Measurements from ENCODE around the gene KLF7. TPM values are rescaled to one million over a fixed set of nuclear protein-coding genes. Genes with fewer than 3 reads are reported as not detected.

The KLF7 gene
- total and polyA plus RNA-seq, 4 experiments from 2014 or later, result 14.1 to 47.1 (median 31.4) TPM

GRCh38 chr2:207092818-207093217 is 72.9 kb downstream of the KLF7 start:
- no peak for DNase-seq
- no peaks in the 10 kb centered on the region for H3K36me3 ChIP-seq (ENCODE audit: insufficient read depth, low read length)
- CTCF ChIA-PET (ENCODE audit: partially characterized antibody), result no interaction called here
- no peaks in the 10 kb centered on the region for H3K9me3 Mint-ChIP-seq
- H3K4me1 ChIP-seq (ENCODE audit: insufficient read depth, low read length), result peaks cover 13% of the 10 kb centered on the region
- H3K27me3 Mint-ChIP-seq, result no peaks in the 10 kb centered on the region
- no peaks in the 10 kb centered on the region for H3K27me3 ChIP-seq (ENCODE audit: insufficient read depth, low read length)
- intact Hi-C loops (cut with micrococcal nuclease), result no loop called here
- H3K4me1 Mint-ChIP-seq, result peaks cover 20 to 59% (median 42%) of the 10 kb centered on the region in 4 donors
- POLR2A ChIA-PET (ENCODE audit: partially characterized antibody), result interaction anchor here (0.6 kb wide), 1 partner anchor 126 kb away, joined by 3 read pairs; no protein-coding TSS in a partner anchor
- H3K36me3 Mint-ChIP-seq, result peaks cover 6 to 7% of the 10 kb centered on the region in 2 donors
- H3K9me3 ChIP-seq (ENCODE audit: control insufficient read depth in 1 of 2, low read length in 2 of 2), result no peaks in the 10 kb centered on the region
- H3K4me3 ChIP-seq (ENCODE audit: low read length in 2 of 2), result no peak overlapping the region
- no peak overlapping the region for H3K4me3 Mint-ChIP-seq
- H3K27ac ChIP-seq (ENCODE audit: low read depth, low read length), result no peak overlapping the region
- no peak overlapping the region for H3K27ac Mint-ChIP-seq

GRCh38 chr2:207091928-207092327 is 73.8 kb downstream of the KLF7 start:
- POLR2A ChIA-PET (ENCODE audit: partially characterized antibody), result no interaction called here
- H3K4me1 Mint-ChIP-seq, result peaks cover 20 to 53% (median 39%) of the 10 kb centered on the region in 4 donors
- CTCF ChIA-PET (ENCODE audit: partially characterized antibody), result interaction anchor here (1.1 kb wide), 1 partner anchor 11 kb away, joined by 3 read pairs; no protein-coding TSS in a partner anchor

GRCh38 chr2:207091176-207091575 is 74.6 kb downstream of the KLF7 start:
- CTCF ChIA-PET (ENCODE audit: partially characterized antibody), result interaction anchor here (1.1 kb wide), 1 partner anchor 12 kb away, joined by 3 read pairs; no protein-coding TSS in a partner anchor
- intact Hi-C loops (cut with micrococcal nuclease), result no loop called here
- peaks cover 16 to 18% of the 10 kb centered on the region in 2 donors for H3K36me3 Mint-ChIP-seq
- H3K9me3 Mint-ChIP-seq, result no peaks in the 10 kb centered on the region
- Histone ChIP-seq H3K27me3 (ENCODE audit: insufficient read depth, low read length) (no peaks in the 10 kb centered on the region), H3K27ac (ENCODE audit: low read depth, low read length) (no peak overlapping the region), H3K4me1 (ENCODE audit: insufficient read depth, low read length) (peaks cover 13% of the 10 kb centered on the region), H3K4me3 (ENCODE audit: low read length in 2 of 2) (no peak overlapping the region), H3K36me3 (ENCODE audit: insufficient read depth, low read length) (no peaks in the 10 kb centered on the region), H3K9me3 (ENCODE audit: control insufficient read depth in 1 of 2, low read length in 2 of 2) (no peaks in the 10 kb centered on the region)
- no peak overlapping the region for H3K27ac Mint-ChIP-seq
- POLR2A ChIA-PET (ENCODE audit: partially characterized antibody), result no interaction called here
- no peak for DNase-seq
- peak overlapping the region in 1 of 8 donors; percentile 6 for H3K4me3 Mint-ChIP-seq
- H3K27me3 Mint-ChIP-seq, result no peaks in the 10 kb centered on the region
- H3K4me1 Mint-ChIP-seq, result peaks cover 20 to 49% (median 37%) of the 10 kb centered on the region in 4 donors

More at GRCh38 chr2:207091928-207092327, 73.8 kb downstream of the KLF7 start:
- intact Hi-C loops (cut with micrococcal nuclease), result no loop called here
- DNase-seq, result no peak
- Histone ChIP-seq H3K36me3 (ENCODE audit: insufficient read depth, low read length) (no peaks in the 10 kb centered on the region), H3K9me3 (ENCODE audit: control insufficient read depth in 1 of 2, low read length in 2 of 2) (no peaks in the 10 kb centered on the region), H3K4me1 (ENCODE audit: insufficient read depth, low read length) (peaks cover 13% of the 10 kb centered on the region), H3K27me3 (ENCODE audit: insufficient read depth, low read length) (no peaks in the 10 kb centered on the region), H3K4me3 (ENCODE audit: low read length in 2 of 2) (no peak overlapping the region), H3K27ac (ENCODE audit: low read depth, low read length) (no peak overlapping the region)
- Mint-ChIP-seq H3K4me3 (no peak overlapping the region), H3K27ac (peak overlapping the region in 1 of 7 donors; percentile 43), H3K36me3 (peaks cover 9 to 11% of the 10 kb centered on the region in 2 donors), H3K9me3 (no peaks in the 10 kb centered on the region), H3K27me3 (no peaks in the 10 kb centered on the region)

GRCh38 chr2:207090389-207090788 is 75.4 kb downstream of the KLF7 start:
- H3K36me3 Mint-ChIP-seq, result peaks cover 24 to 26% of the 10 kb centered on the region in 2 donors
- no peak for DNase-seq
- ChIA-PET CTCF (ENCODE audit: partially characterized antibody) (interaction anchor here (1.1 kb wide), 1 partner anchor 383 kb away, joined by 4 read pairs; no protein-coding TSS in a partner anchor), POLR2A (ENCODE audit: partially characterized antibody) (interaction anchor here (1.2 kb wide), 1 partner anchor 53 kb away, joined by 4 read pairs; no protein-coding TSS in a partner anchor)
- H3K27me3 Mint-ChIP-seq, result no peaks in the 10 kb centered on the region
- H3K4me3 ChIP-seq (ENCODE audit: low read length in 2 of 2), result no peak overlapping the region
- H3K4me3 Mint-ChIP-seq, result peak overlapping the region in 1 of 8 donors; percentile 8
- H3K36me3 ChIP-seq (ENCODE audit: insufficient read depth, low read length), result no peaks in the 10 kb centered on the region
- no peaks in the 10 kb centered on the region for H3K9me3 Mint-ChIP-seq
- H3K27ac Mint-ChIP-seq, result peak overlapping the region in 2 of 7 donors; percentile 8 to 14
- no peaks in the 10 kb centered on the region for H3K9me3 ChIP-seq (ENCODE audit: control insufficient read depth in 1 of 2, low read length in 2 of 2)
- no peak overlapping the region for H3K27ac ChIP-seq (ENCODE audit: low read depth, low read length)
- intact Hi-C loops (cut with micrococcal nuclease), result no loop called here
- peaks cover 20 to 46% (median 37%) of the 10 kb centered on the region in 4 donors for H3K4me1 Mint-ChIP-seq
- H3K4me1 ChIP-seq (ENCODE audit: insufficient read depth, low read length), result peaks cover 13% of the 10 kb centered on the region
- no peaks in the 10 kb centered on the region for H3K27me3 ChIP-seq (ENCODE audit: insufficient read depth, low read length)

- no peaks in the 10 kb centered on the region for H3K36me3 ChIP-seq (ENCODE audit: insufficient read depth, low read length)
- CTCF ChIA-PET (ENCODE audit: partially characterized antibody), result no interaction called here
- POLR2A ChIA-PET (ENCODE audit: partially characterized antibody), result interaction anchor here (1.3 kb wide), 1 partner anchor 77 kb away, joined by 5 read pairs; the partner anchor contains the start of gene KLF7
- Mint-ChIP-seq H3K27me3 (no peaks in the 10 kb centered on the region), H3K4me1 (peaks cover 18 to 44% (median 35%) of the 10 kb centered on the region in 4 donors), H3K4me3 (peak overlapping the region in 2 of 8 donors; percentile 10 to 17), H3K36me3 (peaks cover 27 to 29% of the 10 kb centered on the region in 2 donors), H3K27ac (peak overlapping the region in 2 of 7 donors; percentile 34 to 37), H3K9me3 (no peaks in the 10 kb centered on the region)
- H3K27me3 ChIP-seq (ENCODE audit: insufficient read depth, low read length), result no peaks in the 10 kb centered on the region
- peaks cover 13% of the 10 kb centered on the region for H3K4me1 ChIP-seq (ENCODE audit: insufficient read depth, low read length)
- no peak for DNase-seq
- H3K4me3 ChIP-seq (ENCODE audit: low read length in 2 of 2), result no peak overlapping the region
- intact Hi-C loops (cut with micrococcal nuclease), result no loop called here
- no peak overlapping the region for H3K27ac ChIP-seq (ENCODE audit: low read depth, low read length)
- no peaks in the 10 kb centered on the region for H3K9me3 ChIP-seq (ENCODE audit: control insufficient read depth in 1 of 2, low read length in 2 of 2)
Observed at GRCh38 chr2:207088839-207089238, 76.9 kb downstream of the KLF7 start.

GRCh38 chr2:207088276-207088675 is 77.5 kb downstream of the KLF7 start:
- no peaks in the 10 kb centered on the region for H3K27me3 ChIP-seq (ENCODE audit: insufficient read depth, low read length)
- ChIA-PET CTCF (ENCODE audit: partially characterized antibody) (interaction anchor here (1.2 kb wide), 1 partner anchor 41 kb away, joined by 3 read pairs; no protein-coding TSS in a partner anchor), POLR2A (ENCODE audit: partially characterized antibody) (interaction anchor here (1.3 kb wide), 1 partner anchor 78 kb away, joined by 5 read pairs; the partner anchor contains the start of gene KLF7)
- no peaks in the 10 kb centered on the region for H3K9me3 Mint-ChIP-seq
- intact Hi-C loops (cut with micrococcal nuclease), result no loop called here
- peaks cover 13% of the 10 kb centered on the region for H3K4me1 ChIP-seq (ENCODE audit: insufficient read depth, low read length)
- no peaks in the 10 kb centered on the region for H3K9me3 ChIP-seq (ENCODE audit: control insufficient read depth in 1 of 2, low read length in 2 of 2)
- peaks cover 27 to 33% of the 10 kb centered on the region in 2 donors for H3K36me3 Mint-ChIP-seq
- no peak for DNase-seq
- no peaks in the 10 kb centered on the region for H3K27me3 Mint-ChIP-seq
- H3K4me1 Mint-ChIP-seq, result peaks cover 15 to 38% (median 31%) of the 10 kb centered on the region in 4 donors
- H3K27ac Mint-ChIP-seq, result peak overlapping the region in 1 of 7 donors; percentile 43
- no peak overlapping the region for H3K4me3 ChIP-seq (ENCODE audit: low read length in 2 of 2)
- peak overlapping the region in 2 of 8 donors; percentile 17 to 25 for H3K4me3 Mint-ChIP-seq
- no peaks in the 10 kb centered on the region for H3K36me3 ChIP-seq (ENCODE audit: insufficient read depth, low read length)
- H3K27ac ChIP-seq (ENCODE audit: low read depth, low read length), result no peak overlapping the region

- Histone ChIP-seq H3K27me3 (ENCODE audit: insufficient read depth, low read length) (no peaks in the 10 kb centered on the region), H3K36me3 (ENCODE audit: insufficient read depth, low read length) (no peaks in the 10 kb centered on the region), H3K9me3 (ENCODE audit: control insufficient read depth in 1 of 2, low read length in 2 of 2) (no peaks in the 10 kb centered on the region), H3K4me1 (ENCODE audit: insufficient read depth, low read length) (peaks cover 11% of the 10 kb centered on the region), H3K27ac (ENCODE audit: low read depth, low read length) (no peak overlapping the region), H3K4me3 (ENCODE audit: low read length in 2 of 2) (no peak overlapping the region)
- Mint-ChIP-seq H3K4me3 (no peak overlapping the region), H3K27me3 (no peaks in the 10 kb centered on the region), H3K4me1 (peaks cover 14 to 32% (median 26%) of the 10 kb centered on the region in 4 donors), H3K36me3 (peaks cover 31 to 43% of the 10 kb centered on the region in 2 donors), H3K27ac (no peak overlapping the region), H3K9me3 (no peaks in the 10 kb centered on the region)
- intact Hi-C loops (cut with micrococcal nuclease), result no loop called here
- POLR2A ChIA-PET (ENCODE audit: partially characterized antibody), result no interaction called here
- no peak for DNase-seq
- CTCF ChIA-PET (ENCODE audit: partially characterized antibody), result interaction anchor here (1.2 kb wide), 1 partner anchor 40 kb away, joined by 3 read pairs; no protein-coding TSS in a partner anchor
Observed at GRCh38 chr2:207087046-207087902, 78.5 kb downstream of the KLF7 start.

All from CD4-positive, alpha-beta memory T cell (primary cell).